Glutamatergic neuron (in vitro differentiated cells): ENCODE data around the gene SETD3. TPM values are rescaled to one million over a fixed set of nuclear protein-coding genes. Genes with fewer than 3 reads are reported as not detected.

Experiments used
- DNase-seq: peaks from one replicate; pipeline ENCODE4 v3.0.0; 2022
- H3K27ac Mint-ChIP-seq: one replicate; pipeline ENCODE4 v1.8.0; 2020; ENCODE audit warnings: mild to moderate bottlenecking, mixed read lengths, inconsistent platforms; ENCODE audit not compliant: unreplicated experiment
- H3K27me3 Mint-ChIP-seq: one replicate; pipeline ENCODE4 v1.8.0; 2020; ENCODE audit warnings: mild to moderate bottlenecking, moderate library complexity, mixed read lengths, inconsistent platforms; ENCODE audit not compliant: unreplicated experiment
- H3K36me3 Mint-ChIP-seq: one replicate; pipeline ENCODE4 v1.8.0; 2020; ENCODE audit warnings: mild to moderate bottlenecking, mixed read lengths, inconsistent platforms; ENCODE audit not compliant: unreplicated experiment
- H3K4me1 Mint-ChIP-seq: one replicate; pipeline ENCODE4 v1.8.0; 2020; ENCODE audit warnings: mild to moderate bottlenecking, low read depth, mixed read lengths, inconsistent platforms; ENCODE audit not compliant: unreplicated experiment
- H3K4me3 Mint-ChIP-seq: one replicate; pipeline ENCODE4 v1.8.0; 2020; ENCODE audit warnings: mild to moderate bottlenecking, mixed read lengths, inconsistent platforms; ENCODE audit not compliant: unreplicated experiment
- H3K9me3 Mint-ChIP-seq: one replicate; pipeline ENCODE4 v1.8.0; 2020; ENCODE audit warnings: mild to moderate bottlenecking, moderate library complexity, mixed read lengths, inconsistent platforms; ENCODE audit not compliant: unreplicated experiment
- CTCF ChIP-seq: fragments of 200-600 bp; sonication (generic); IDR thresholded peaks from one replicate; pipeline ENCODE4 v1.5.0; 2021; ENCODE audit not compliant: partially characterized antibody, unreplicated experiment
- total RNA-seq: library from RNA; stranded (reverse); fragmentation: NEBNext Ultra II Directional; extraction: Animal tissue kit (Norgen Biotek cat#: 25700); gene quantifications from one replicate; pipeline ENCODE4 v1.2.1, GENCODE V29; 2021; ENCODE audit not compliant: unreplicated experiment

The SETD3 gene
- total RNA-seq, 1 donor from 2014 or later: 46.2 TPM

DNA sequence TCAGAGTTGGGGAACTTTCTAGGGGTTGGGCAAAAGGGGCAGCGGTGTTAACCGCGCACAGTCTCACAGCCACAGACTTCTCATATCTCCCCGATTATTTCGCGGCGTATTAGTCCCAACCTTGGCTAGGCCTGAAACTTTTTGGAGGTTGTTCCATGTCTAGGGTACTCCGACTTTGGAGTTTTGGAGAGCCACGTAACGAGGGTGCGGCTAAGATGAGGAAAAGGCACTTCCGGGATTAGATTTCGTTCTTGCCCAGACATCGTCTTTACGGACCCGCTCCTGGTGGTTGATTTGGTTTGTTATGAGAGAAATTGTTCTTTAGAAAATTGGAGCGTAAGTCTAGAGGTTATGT, 1.1 kb upstream of the SETD3 start:
- no peak for TF ChIP-seq CTCF
- peaks cover 10% of the 10 kb centered on the region for H3K27me3 Mint-ChIP-seq
- H3K4me1 Mint-ChIP-seq: peaks cover 15% of the 10 kb centered on the region
- H3K36me3 Mint-ChIP-seq: no peaks in the 10 kb centered on the region
- DNase-seq: no peak
- H3K9me3 Mint-ChIP-seq: peaks cover 5% of the 10 kb centered on the region
- peak overlapping the region; percentile 77 for H3K27ac Mint-ChIP-seq
- H3K4me3 Mint-ChIP-seq: peak overlapping the region; percentile 98

- peaks cover 11% of the 10 kb centered on the region for H3K4me1 Mint-ChIP-seq
- no peak for TF ChIP-seq CTCF
- peak within 1 kb of the TSS; percentile 77 for H3K27ac Mint-ChIP-seq
- peaks cover 5% of the 10 kb centered on the region for H3K9me3 Mint-ChIP-seq
- no peaks in the 10 kb centered on the region for H3K36me3 Mint-ChIP-seq
- peak; percentile 99 for DNase-seq
- H3K4me3 Mint-ChIP-seq: peak within 1 kb of the TSS; percentile 98
- H3K27me3 Mint-ChIP-seq: peaks cover 10% of the 10 kb centered on the region
These were observed 472 bp upstream of the SETD3 start, which contains the start of gene CCNK for GRCh38 chr14:99480917-99481744. TSS of gene CCNK (plus strand) at chr14:99481409. CDS start at chr14:99492678, 11,269 bp downstream.

DNA sequence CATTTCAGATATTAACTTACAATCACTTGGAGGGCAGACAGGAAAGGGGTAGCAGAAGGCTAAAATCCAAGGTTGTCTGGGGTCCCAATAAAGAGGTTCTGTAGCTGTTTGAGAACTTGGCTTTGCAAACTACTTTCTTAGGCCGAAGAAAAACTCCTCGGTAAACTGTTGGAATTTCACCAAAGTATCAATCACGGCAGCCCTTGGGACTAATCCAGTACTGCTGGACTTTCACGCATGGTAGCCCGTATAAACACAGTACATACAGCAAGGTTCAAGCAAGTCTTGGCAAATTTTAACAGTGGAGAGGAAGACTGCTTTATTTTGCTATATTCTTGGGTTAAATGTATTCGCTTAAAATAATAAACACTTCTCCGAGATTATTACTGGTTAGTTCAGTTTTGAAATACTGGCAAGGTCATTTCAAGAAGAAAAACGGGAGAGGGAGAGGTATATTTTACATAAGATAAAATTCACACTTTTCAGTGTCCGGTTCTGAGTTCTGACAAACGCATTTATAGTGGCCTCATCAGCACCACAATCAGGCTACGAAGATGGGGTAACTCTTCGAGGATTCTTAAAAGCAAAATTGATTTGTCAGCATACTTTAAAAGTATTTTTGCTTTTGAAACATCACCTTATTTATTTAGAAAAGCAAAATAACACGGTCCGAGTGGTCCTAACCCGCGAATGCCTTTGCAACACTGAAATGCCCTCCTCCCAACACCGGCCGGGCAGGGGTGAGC, 1.3 kb downstream of the SETD3 start:
- no peaks in the 10 kb centered on the region for H3K36me3 Mint-ChIP-seq
- peak overlapping the region; percentile 90 for H3K4me3 Mint-ChIP-seq
- DNase-seq: no peak
- TF ChIP-seq CTCF: no peak
- peaks cover 10% of the 10 kb centered on the region for H3K27me3 Mint-ChIP-seq
- peaks cover 11% of the 10 kb centered on the region for H3K4me1 Mint-ChIP-seq
- peaks cover 5% of the 10 kb centered on the region for H3K9me3 Mint-ChIP-seq
- H3K27ac Mint-ChIP-seq: no peak overlapping the region

DNA sequence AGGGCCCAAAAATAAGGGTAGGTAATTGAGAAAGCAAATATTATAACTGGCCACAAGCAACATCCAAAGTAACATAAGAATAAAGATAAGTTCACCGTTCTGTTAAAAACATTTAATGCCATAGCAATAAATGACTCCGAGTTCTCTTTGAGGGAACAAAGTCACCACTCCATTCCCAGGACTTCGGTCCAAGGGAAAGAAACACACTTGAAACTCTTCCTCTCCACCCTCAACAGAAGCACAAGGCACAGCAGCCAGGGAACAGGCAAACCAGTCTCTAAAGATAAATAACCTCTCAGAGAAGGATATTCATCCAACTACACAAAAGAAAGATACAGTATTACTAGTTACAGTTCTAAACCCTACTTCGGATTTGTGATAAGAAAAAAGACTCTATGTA, 2.5 kb downstream of the SETD3 start:
- H3K4me3 Mint-ChIP-seq: no peak overlapping the region
- DNase-seq: no peak
- H3K27me3 Mint-ChIP-seq: peaks cover 10% of the 10 kb centered on the region
- no peak for TF ChIP-seq CTCF
- peaks cover 11% of the 10 kb centered on the region for H3K4me1 Mint-ChIP-seq
- H3K9me3 Mint-ChIP-seq: peaks cover 5% of the 10 kb centered on the region
- no peaks in the 10 kb centered on the region for H3K36me3 Mint-ChIP-seq
- H3K27ac Mint-ChIP-seq: no peak overlapping the region

DNA sequence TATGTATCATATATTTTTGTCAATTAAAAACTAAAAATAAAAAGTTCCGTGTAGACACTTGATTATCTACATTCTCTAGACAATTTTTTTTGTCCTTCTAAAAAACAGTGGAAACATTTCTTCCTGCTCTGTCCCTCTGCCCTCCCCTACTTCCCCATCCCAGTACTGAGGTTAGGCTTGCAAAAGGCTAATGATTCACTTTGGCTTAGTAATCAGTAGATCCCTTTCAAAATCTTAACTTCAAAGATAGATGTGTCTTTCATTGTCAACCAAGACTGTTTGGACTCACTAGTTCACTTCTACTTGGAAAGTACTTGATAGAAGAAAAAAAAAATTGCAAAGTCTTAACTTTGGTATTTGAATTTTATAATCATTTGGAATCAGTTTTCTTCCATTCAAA, 3.8 kb downstream of the SETD3 start:
- H3K4me1 Mint-ChIP-seq: peaks cover 5% of the 10 kb centered on the region
- H3K27ac Mint-ChIP-seq: no peak overlapping the region
- no peak overlapping the region for H3K4me3 Mint-ChIP-seq
- H3K9me3 Mint-ChIP-seq: peaks cover 5% of the 10 kb centered on the region
- peaks cover 9% of the 10 kb centered on the region for H3K27me3 Mint-ChIP-seq
- no peaks in the 10 kb centered on the region for H3K36me3 Mint-ChIP-seq
- TF ChIP-seq CTCF: no peak
- no peak for DNase-seq
